GM19468 (cell line): ENCODE measurements around the gene PRKD1.
"Not testable (repeated sequence)": the region's sequence is repeated elsewhere in the genome, so short reads cannot be mapped to it uniquely, and the experiment has no call there.

ENCODE experiments used
- ATAC-seq: cut with Tn5 transposase; IDR thresholded peaks from one replicate; pipeline ENCODE4 v1.9.1; 2021; ENCODE audit warnings: mild to moderate bottlenecking, moderate library complexity, moderate number of reproducible peaks; ENCODE audit not compliant: unreplicated experiment; ENCODE audit errors: extremely low read depth

PRKD1 gene

GRCh38 chr14:29840369-29840892 is 87.2 kb downstream of the PRKD1 start:
- not testable (repeated sequence) for ATAC-seq

- ATAC-seq: not testable (repeated sequence)
Observed at GRCh38 chr14:29839691-29840090, 88.0 kb downstream of the PRKD1 start.

- no peak for ATAC-seq
Observed at GRCh38 chr14:29838752-29839151, 88.9 kb downstream of the PRKD1 start.

GRCh38 chr14:29836395-29836794 is 91.3 kb downstream of the PRKD1 start:
- no peak for ATAC-seq

- no peak for ATAC-seq
Observed at GRCh38 chr14:29832042-29832441, 95.6 kb downstream of the PRKD1 start.

GRCh38 chr14:29829851-29830250 is 97.8 kb downstream of the PRKD1 start:
- no peak for ATAC-seq

- ATAC-seq: no peak
Observed at GRCh38 chr14:29823816-29824215, 103.8 kb downstream of the PRKD1 start.

- ATAC-seq: no peak
Observed at GRCh38 chr14:29822430-29822709, 105.3 kb downstream of the PRKD1 start.

- no peak for ATAC-seq
Observed at GRCh38 chr14:29821661-29822429, 105.8 kb downstream of the PRKD1 start.

GRCh38 chr14:29821242-29821641 is 106.4 kb downstream of the PRKD1 start:
- no peak for ATAC-seq

- ATAC-seq: no peak
Observed at GRCh38 chr14:29820785-29821184, 106.9 kb downstream of the PRKD1 start.

GRCh38 chr14:29817767-29818405 is 109.8 kb downstream of the PRKD1 start:
- no peak for ATAC-seq

GRCh38 chr14:29815016-29815674 is 112.5 kb downstream of the PRKD1 start:
- ATAC-seq: no peak

- no peak for ATAC-seq
Observed at GRCh38 chr14:29814156-29815015, 113.3 kb downstream of the PRKD1 start.

- no peak for ATAC-seq
Observed at GRCh38 chr14:29810682-29811081, 117.0 kb downstream of the PRKD1 start.

- no peak for ATAC-seq
Observed at GRCh38 chr14:29810064-29810463, 117.6 kb downstream of the PRKD1 start.

GRCh38 chr14:29806124-29806517 is 121.5 kb downstream of the PRKD1 start:
- ATAC-seq: no peak

- ATAC-seq: no peak
Observed at GRCh38 chr14:29805415-29806123, 122.1 kb downstream of the PRKD1 start.

- ATAC-seq: no peak
Observed at GRCh38 chr14:29804481-29805266, 123.0 kb downstream of the PRKD1 start.
